GM21529 (cell line): ENCODE data around the gene YWHAH.
A peak's percentile ranks its signal among the peaks of the same experiment; 100 is the strongest.

ENCODE experiments used
- ATAC-seq: cut with Tn5 transposase; IDR thresholded peaks from one replicate; pipeline ENCODE4 v1.9.1; 2021; ENCODE audit not compliant: unreplicated experiment

YWHAH gene

GRCh38 chr22:31922534-31922933 lies 21.8 kb upstream of the YWHAH start:
- no peak for ATAC-seq

- ATAC-seq, result no peak
These were observed 21.2 kb upstream of the YWHAH start for GRCh38 chr22:31923136-31923535.

DNA sequence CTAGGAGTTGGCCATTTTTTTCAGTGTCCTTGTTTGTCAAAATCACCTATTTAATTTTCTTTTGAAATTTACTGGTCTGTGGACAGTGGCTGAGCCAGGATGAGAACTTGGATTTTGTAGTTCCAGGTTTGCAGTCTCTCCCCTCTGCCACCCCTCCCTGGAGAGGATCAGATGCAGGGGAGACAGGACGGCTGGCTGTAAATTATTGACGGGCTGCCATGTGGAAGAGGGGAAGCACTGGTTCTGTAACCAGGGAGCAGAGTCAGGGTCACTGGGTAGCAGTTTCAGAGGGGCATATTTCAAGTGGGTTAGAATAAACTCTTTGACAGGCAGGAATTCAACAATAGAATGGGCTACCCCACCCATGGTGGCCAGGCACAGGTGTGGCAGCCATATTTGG lies 20.6 kb upstream of the YWHAH start:
- ATAC-seq, result no peak

- ATAC-seq, result no peak
These were observed 19.3 kb upstream of the YWHAH start for GRCh38 chr22:31925056-31925455.

GRCh38 chr22:31926024-31926423 lies 18.3 kb upstream of the YWHAH start:
- ATAC-seq, result no peak

DNA sequence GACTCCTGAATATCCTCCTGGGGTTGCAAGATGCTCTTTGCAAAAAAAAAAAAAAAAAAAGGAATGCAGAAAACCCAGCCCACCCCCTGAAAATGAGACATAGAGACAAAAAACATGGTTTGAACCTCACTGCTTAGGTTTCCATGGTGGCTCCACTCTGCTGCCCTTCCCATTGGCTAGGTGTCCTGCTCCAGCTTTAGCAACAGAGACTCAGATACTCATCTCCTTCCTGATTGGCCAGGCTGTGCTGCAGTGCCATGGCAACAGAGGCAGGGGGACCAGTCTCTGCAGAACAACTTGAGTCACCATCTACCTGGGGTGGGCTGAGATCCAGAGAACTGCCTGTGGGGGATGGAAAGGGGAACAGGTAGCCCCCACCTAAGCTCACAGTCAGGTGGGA lies 17.4 kb upstream of the YWHAH start:
- no peak for ATAC-seq

GRCh38 chr22:31927562-31927961 lies 16.8 kb upstream of the YWHAH start:
- no peak for ATAC-seq

GRCh38 chr22:31929167-31929930 lies 15.0 kb upstream of the YWHAH start:
- ATAC-seq, result no peak

- ATAC-seq, result no peak
These were observed 11.5 kb upstream of the YWHAH start for GRCh38 chr22:31932863-31933262.

DNA sequence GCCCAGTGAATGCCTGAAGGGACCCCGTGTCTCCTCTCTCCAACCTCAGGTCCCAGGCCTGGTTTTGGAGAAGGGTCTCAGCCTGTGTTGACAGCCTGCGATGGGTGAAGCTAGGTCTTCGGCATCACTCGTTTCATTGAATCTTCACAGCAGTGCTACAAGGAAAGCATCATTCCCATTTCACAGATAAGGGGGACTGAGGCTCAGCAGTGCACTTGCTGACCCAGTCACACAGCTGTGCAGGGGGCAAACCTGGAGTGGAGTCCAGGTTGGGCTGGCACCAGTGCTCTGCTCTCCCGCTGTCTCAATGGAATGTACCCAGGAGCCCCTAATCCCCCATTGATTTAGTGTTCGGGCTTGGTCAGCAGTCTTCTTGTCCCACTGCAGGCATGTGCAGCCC lies 10.9 kb upstream of the YWHAH start:
- ATAC-seq, result no peak

DNA sequence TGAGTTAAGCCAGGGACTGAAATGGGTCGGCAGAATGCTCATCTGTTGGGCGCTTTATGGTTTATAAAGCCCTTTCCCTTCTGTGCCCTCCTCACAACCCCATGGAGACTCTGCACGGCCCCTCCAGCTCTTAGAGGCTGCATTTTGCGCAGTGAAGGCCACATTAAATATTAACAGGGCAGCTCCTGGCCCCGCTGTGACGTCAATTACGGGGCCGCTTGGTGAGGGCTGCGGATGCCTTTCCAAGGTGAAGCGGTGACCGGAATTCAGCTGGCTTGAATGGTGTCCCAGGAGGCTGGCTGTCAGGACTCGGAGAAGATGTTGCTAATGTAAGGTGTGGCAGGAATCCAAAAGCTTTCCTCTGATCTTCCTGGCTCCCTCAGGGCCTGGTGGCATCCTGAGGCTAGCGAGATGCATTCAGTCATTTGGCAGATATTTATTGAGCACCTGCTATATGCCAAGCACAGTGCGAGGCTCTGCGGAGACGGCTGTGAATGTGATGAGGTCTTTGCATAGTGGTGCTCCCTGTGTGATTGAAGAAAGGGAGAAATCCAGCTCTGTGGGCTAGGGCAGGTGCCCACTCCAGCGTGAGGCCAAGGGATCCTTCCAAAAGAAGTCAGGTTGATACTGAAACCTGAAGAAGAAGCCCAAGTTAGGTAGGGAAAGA lies 10.4 kb upstream of the YWHAH start:
- no peak for ATAC-seq

GRCh38 chr22:31935961-31936635 lies 8.2 kb upstream of the YWHAH start:
- no peak for ATAC-seq

GRCh38 chr22:31937341-31937740 lies 7.0 kb upstream of the YWHAH start:
- ATAC-seq, result no peak

- ATAC-seq, result no peak
These were observed 6.0 kb upstream of the YWHAH start for GRCh38 chr22:31938296-31938695.

- ATAC-seq, result no peak
These were observed 3.8 kb upstream of the YWHAH start for GRCh38 chr22:31940506-31940905.

DNA sequence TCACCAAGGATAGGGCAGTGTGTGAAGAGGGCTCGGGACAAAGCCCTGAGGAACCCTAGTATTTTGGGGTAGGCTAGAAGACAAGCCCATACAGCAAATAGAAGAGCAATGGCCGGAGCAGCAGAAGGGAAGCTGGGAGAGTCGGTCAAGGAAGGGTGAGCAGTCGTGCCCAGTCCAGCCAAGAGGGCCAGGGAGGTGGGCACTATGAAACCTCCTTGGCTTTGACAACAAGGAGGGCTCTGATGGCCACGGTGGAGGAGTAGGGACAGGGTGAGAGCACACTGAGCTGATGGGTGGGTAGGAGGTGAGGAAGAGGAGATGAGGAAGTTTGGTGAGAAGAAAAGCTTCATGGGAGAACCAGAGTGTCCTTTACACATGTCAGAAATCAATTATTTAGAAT lies 2.2 kb upstream of the YWHAH start:
- no peak for ATAC-seq

GRCh38 chr22:31943206-31943977 lies 943 bp upstream of the YWHAH start:
- no peak for ATAC-seq

GRCh38 chr22:31944700-31945442 lies 536 bp downstream of the YWHAH start:
- ATAC-seq, result peak; percentile 20

- no peak for ATAC-seq
These were observed 1.1 kb downstream of the YWHAH start for GRCh38 chr22:31945443-31945855.

DNA sequence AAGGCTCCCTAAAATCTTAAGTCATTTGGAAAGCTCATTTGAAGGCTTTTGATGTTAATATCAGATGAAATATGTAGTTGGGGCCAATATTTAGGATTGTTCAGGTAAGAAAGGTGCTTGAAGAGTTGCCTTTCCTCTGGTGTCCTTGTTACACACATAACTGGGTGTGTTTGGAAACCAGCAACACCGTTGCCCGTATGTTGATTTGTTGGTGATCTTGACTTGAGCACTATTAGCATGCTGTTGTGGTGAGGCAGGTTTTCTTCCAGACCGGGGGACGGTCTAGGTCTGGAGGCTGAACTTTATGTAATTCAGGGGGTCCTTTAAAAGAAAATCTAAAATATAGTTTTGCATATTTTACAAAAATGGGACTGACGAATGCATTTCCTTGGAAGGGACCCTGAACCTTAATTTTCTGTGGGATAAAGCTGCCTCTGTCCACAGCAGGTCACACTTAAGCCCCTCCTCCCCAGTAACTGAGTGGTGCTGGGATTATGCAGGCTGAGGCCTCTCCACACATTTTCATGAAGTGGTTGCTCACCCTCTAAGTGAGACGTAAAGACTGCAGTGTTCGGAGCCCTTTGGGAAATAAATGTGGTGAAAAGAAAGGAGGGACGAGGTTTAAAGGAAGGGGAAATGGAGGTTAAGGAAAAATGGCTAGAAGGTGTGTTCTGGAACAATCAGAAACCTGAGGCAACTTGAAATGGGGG lies 1.8 kb downstream of the YWHAH start:
- no peak for ATAC-seq
